HCT116 (cell line): ENCODE measurements around the gene LBR. TPM values are rescaled to one million over a fixed set of nuclear protein-coding genes. Genes with fewer than 3 reads are reported as not detected.

ENCODE experiments used
- ATAC-seq: fragments of 200-7000 bp; cut with Tn5 transposase; 2 replicates; pipeline ENCODE4 v1.9.1; 2020; ENCODE audit warnings: mild to moderate bottlenecking, moderate library complexity
- BruUV-seq: library from RNA; stranded (reverse); fragments of 400-500 nt; replicated peaks from 2 replicates; lab custom pipeline; 2021; lab: Mats Ljungman, UMichigan
- CTCF ChIA-PET: fragments of 300-600 bp; sonication (Branson Sonifier 250); formaldehyde crosslinking; loops from one replicate; lab custom pipeline; 2021; ENCODE audit warnings: antibody characterized with exemption; lab: Charles Lee
- POLR2A ChIA-PET: fragments of 300-600, 350-600 bp; sonication (Branson Sonifier 250); formaldehyde crosslinking; loops from one replicate; lab custom pipeline; 2021; ENCODE audit warnings: antibody characterized with exemption; lab: Charles Lee
- RAD21 ChIA-PET, 2 experiments: fragments of 300-600 bp; sonication (Branson Sonifier 250); formaldehyde crosslinking; loops; one replicate each; lab custom pipeline; 2023; ENCODE audit warnings: low total read pairs in 2 of 2; ENCODE audit not compliant: uncharacterized antibody in 2 of 2, unreplicated experiment in 2 of 2, low non-redundant PET in 1 of 2; lab: Charles Lee
- DNase-seq: peaks from one replicate; pipeline ENCODE4 v3.0.0-alpha.2; 2010; ENCODE audit warnings: low read depth, low spot score
- H2AFZ ChIP-seq: fragments of 200-600 bp; shearing (Covaris generic), sonication (generic); 2 replicates; pipeline ENCODE4 v1.6.1; 2017; ENCODE audit warnings: low read depth, mixed run types, mixed read lengths, antibody characterized with exemption, low read length; ENCODE audit not compliant: poor library complexity, severe bottlenecking
- H3K27ac ChIP-seq: 2 replicates; pipeline ENCODE4 v1.5.1; 2012; ENCODE audit warnings: low read depth, low read length
- H3K27me3 ChIP-seq: fragments of 200-600 bp; sonication (generic); 2 replicates; pipeline ENCODE4 v1.6.1; 2016; ENCODE audit warnings: mixed run types, low read length, mixed read lengths; ENCODE audit not compliant: insufficient read depth
- H3K36me3 ChIP-seq, 2 experiments: fragments of 200-500 bp in 1 of 2; fragments of 200-600 bp in 1 of 2; sonication (Bioruptor generic) in 1 of 2; sonication (generic) in 1 of 2; 2 replicates each; pipeline versions ENCODE4 v1.5.1 to v1.6.1; 2014 to 2016; ENCODE audit warnings: low read length in 2 of 2, inconsistent platforms in 1 of 2, mixed read lengths in 1 of 2, mixed run types in 1 of 2; ENCODE audit not compliant: insufficient read depth in 2 of 2, control insufficient read depth in 1 of 2
- H3K4me1 ChIP-seq, 2 experiments: fragments of 200-600 bp in 1 of 2; sonication (generic) in 1 of 2; 2 replicates each; pipeline versions ENCODE4 v1.5.1 to v1.6.1; 2012 to 2017; ENCODE audit warnings: low read length in 2 of 2, inconsistent platforms in 1 of 2, mild to moderate bottlenecking in 1 of 2, mixed read lengths in 1 of 2, mixed run types in 1 of 2, moderate library complexity in 1 of 2; ENCODE audit not compliant: insufficient read depth in 2 of 2, control insufficient read depth in 1 of 2
- H3K4me2 ChIP-seq: fragments of 200-600 bp; sonication (generic); 2 replicates; pipeline ENCODE4 v1.6.1; 2017; ENCODE audit warnings: mixed run types, low read length, mixed read lengths
- H3K4me3 ChIP-seq, 2 experiments: fragments of 200-600 bp in 1 of 2; sonication (generic) in 1 of 2; replicated peaks in 1 of 2; 2 replicates each; pipeline ENCODE4 v1.5.1; 2011 to 2016; ENCODE audit warnings: low read length in 2 of 2, control low read depth in 1 of 2, low read depth in 1 of 2, mild to moderate bottlenecking in 1 of 2, mixed read lengths in 1 of 2, mixed run types in 1 of 2
- H3K79me2 ChIP-seq: fragments of 200-600 bp; sonication (generic); 2 replicates; pipeline ENCODE4 v1.6.1; 2017; ENCODE audit warnings: mild to moderate bottlenecking, mixed run types, low read length, moderate library complexity, mixed read lengths; ENCODE audit not compliant: insufficient read depth
- H3K9ac ChIP-seq: fragments of 200-600 bp; sonication (generic); 2 replicates; pipeline ENCODE4 v1.6.1; 2016; ENCODE audit warnings: low read length, mixed read lengths
- H3K9me2 ChIP-seq: fragments of 200-600 bp; sonication (generic), shearing (Covaris generic); 2 replicates; pipeline ENCODE4 v1.6.1; 2017; ENCODE audit warnings: mixed run types, mild to moderate bottlenecking, moderate library complexity; ENCODE audit not compliant: insufficient read depth
- H3K9me3 ChIP-seq, 2 experiments: fragments of 200-500 bp in 1 of 2; fragments of 200-600 bp in 1 of 2; sonication (Bioruptor generic) in 1 of 2; sonication (generic) in 1 of 2; 2 replicates each; pipeline ENCODE4 v1.6.1; 2014 to 2017; ENCODE audit warnings: low read length in 2 of 2, mixed read lengths in 2 of 2, inconsistent platforms in 1 of 2, low read depth in 1 of 2, mild to moderate bottlenecking in 1 of 2, mixed run types in 1 of 2, moderate library complexity in 1 of 2; ENCODE audit not compliant: control insufficient read depth in 1 of 2, insufficient read depth in 1 of 2
- H4K20me1 ChIP-seq: fragments of 200-600 bp; sonication (generic), shearing (Covaris generic); 2 replicates; pipeline ENCODE4 v1.6.1; 2017; ENCODE audit warnings: mixed run types, mild to moderate bottlenecking, moderate library complexity; ENCODE audit not compliant: insufficient read depth
- CTCF ChIP-seq, 3 experiments: fragments of 200-600 bp in 1 of 3; sonication (generic) in 1 of 3; IDR thresholded peaks in 2 of 3; conservative IDR thresholded peaks in 1 of 3; 2 replicates each; pipeline ENCODE4 v1.5.1; 2012 to 2017; ENCODE audit warnings: low read depth in 2 of 3, low read length in 2 of 3, antibody characterized with exemption in 1 of 3, borderline replicate concordance in 1 of 3, control low read depth in 1 of 3, mild to moderate bottlenecking in 1 of 3, mixed read lengths in 1 of 3, mixed run types in 1 of 3, moderate library complexity in 1 of 3; ENCODE audit not compliant: insufficient read depth in 1 of 3
- ELF1 ChIP-seq: IDR thresholded peaks from 2 replicates; pipeline ENCODE4 v1.6.1; 2012; ENCODE audit warnings: low read depth, borderline replicate concordance
- POLR2AphosphoS5 ChIP-seq: IDR thresholded peaks from 2 replicates; pipeline ENCODE4 v1.6.1; 2011; ENCODE audit warnings: mild to moderate bottlenecking, low read depth, low read length, moderate library complexity
- RAD21 ChIP-seq: IDR thresholded peaks from 2 replicates; pipeline ENCODE4 v1.6.1; 2012; ENCODE audit warnings: low read depth, mild to moderate bottlenecking
- SIN3A ChIP-seq: IDR thresholded peaks from 2 replicates; pipeline ENCODE4 v1.6.1; 2012; ENCODE audit warnings: low read depth
- ZBTB33 ChIP-seq: IDR thresholded peaks from 2 replicates; pipeline ENCODE4 v1.6.1; 2011; ENCODE audit warnings: mild to moderate bottlenecking, low read length, moderate library complexity; ENCODE audit not compliant: insufficient replicate concordance; ENCODE audit errors: extremely low read depth
- ZFX ChIP-seq: fragments of 450-650 bp; IDR thresholded peaks from 2 replicates; pipeline ENCODE4 v1.6.1; 2017
- intact Hi-C: fragments of 100-400 bp; cut with micrococcal nuclease; formaldehyde crosslinking; loops from 2 replicates; pipeline ENCODE4 v1.10.0; 2022
- total RNA-seq: library from RNA; stranded (reverse); gene quantifications from one replicate; pipeline ENCODE4 v1.2.1, GENCODE V29; 2021; ENCODE audit not compliant: unreplicated experiment

The LBR gene
- total RNA-seq, 1 experiment from 2014 or later = 97.4 TPM

GRCh38 chr1:225441314-225442122 lies 13.7 kb upstream of the LBR start:
- DNase-seq = no peak

More at GRCh38 chr1:225441314-225442122, 13.7 kb upstream of the LBR start:
- Histone ChIP-seq H3K27me3 (no peaks in the 10 kb centered on the region), H3K27ac (no peak overlapping the region), H3K36me3 (no peaks in the 10 kb centered on the region), H4K20me1 (no peaks in the 10 kb centered on the region), H3K4me3 (no peak overlapping the region), H3K9me2 (no peaks in the 10 kb centered on the region), H3K9ac (no peak overlapping the region), H3K4me1 (peaks cover 37 to 56% of the 10 kb centered on the region in 2 experiments), H3K79me2 (no peaks in the 10 kb centered on the region), H3K9me3 (no peaks in the 10 kb centered on the region), H3K4me2 (peak overlapping the region; percentile 6; the same call in 1 of the 2 replicates), H2AFZ (peak overlapping the region; percentile 69)
- TF ChIP-seq ZFX (no peak), SIN3A (no peak), POLR2AphosphoS5 (no peak), ZBTB33 (no peak), RAD21 (peak; percentile 25; the same call in 1 of the 2 replicates), CTCF (IDR thresholded peaks at IDR 0.05 in 2 of 3, conservative IDR thresholded peaks at IDR 0.05 in 1 of 3; ENCODE audit: borderline replicate concordance in 1 of 3, insufficient read depth in 1 of 3, low read depth in 2 of 3, low read length in 2 of 3) (peak in 2 of 3 experiments; percentile 51 to 60; a peak in 5 of 6 replicates), ELF1 (no peak)
- BruUV-seq = no TSS peak
- intact Hi-C loops = no loop called here
- ATAC-seq = no peak
- RAD21 ChIA-PET = no interaction called here
- CTCF ChIA-PET = interaction anchor here (0.8 to 2.1 kb wide), 5 partner anchors 8 to 331 kb away, joined by 3 to 7 read pairs (median 4); partner anchors contain the start of gene LBR
- POLR2A ChIA-PET = no interaction called here
